ENCODE results near the gene COMMD10.

DNA sequence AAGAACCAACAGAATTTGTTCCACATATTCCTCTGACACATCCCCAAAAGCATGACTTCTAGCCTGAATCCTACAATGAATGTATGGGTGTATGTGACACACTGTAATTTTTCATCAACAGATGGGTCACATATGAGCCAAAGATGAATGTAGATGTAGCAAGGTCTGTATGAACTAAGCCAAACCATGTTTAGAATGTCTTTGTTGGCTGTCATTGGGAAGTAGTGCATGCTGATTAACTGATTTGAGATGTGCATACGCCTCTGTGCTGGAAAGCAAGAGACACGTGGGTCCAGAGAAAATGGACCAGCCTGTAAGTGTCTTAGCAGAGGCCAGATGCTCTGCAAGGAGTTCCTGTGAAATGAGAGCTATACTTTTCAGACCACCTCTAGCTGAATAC lies 222.0 kb downstream of the COMMD10 start:
- TF ChIP-seq, protein P1, sequence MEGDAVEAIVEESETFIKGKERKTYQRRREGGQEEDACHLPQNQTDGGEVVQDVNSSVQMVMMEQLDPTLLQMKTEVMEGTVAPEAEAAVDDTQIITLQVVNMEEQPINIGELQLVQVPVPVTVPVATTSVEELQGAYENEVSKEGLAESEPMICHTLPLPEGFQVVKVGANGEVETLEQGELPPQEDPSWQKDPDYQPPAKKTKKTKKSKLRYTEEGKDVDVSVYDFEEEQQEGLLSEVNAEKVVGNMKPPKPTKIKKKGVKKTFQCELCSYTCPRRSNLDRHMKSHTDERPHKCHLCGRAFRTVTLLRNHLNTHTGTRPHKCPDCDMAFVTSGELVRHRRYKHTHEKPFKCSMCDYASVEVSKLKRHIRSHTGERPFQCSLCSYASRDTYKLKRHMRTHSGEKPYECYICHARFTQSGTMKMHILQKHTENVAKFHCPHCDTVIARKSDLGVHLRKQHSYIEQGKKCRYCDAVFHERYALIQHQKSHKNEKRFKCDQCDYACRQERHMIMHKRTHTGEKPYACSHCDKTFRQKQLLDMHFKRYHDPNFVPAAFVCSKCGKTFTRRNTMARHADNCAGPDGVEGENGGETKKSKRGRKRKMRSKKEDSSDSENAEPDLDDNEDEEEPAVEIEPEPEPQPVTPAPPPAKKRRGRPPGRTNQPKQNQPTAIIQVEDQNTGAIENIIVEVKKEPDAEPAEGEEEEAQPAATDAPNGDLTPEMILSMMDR (IDR thresholded peaks at IDR 0.05): no peak
- TF ChIP-seq POLR2A (IDR thresholded peaks at IDR 0.05): no peak

Measured in stomach (tissue), 4 donors.